Adrenal gland (tissue), 5 donors: ENCODE data around the gene KIF19.

Source experiments
- CTCF ChIP-seq, 6 experiments: fragments of 450-650 bp in 4 of 6; fragments of 200-600 bp in 2 of 6; sonication (generic) in 1 of 6; IDR thresholded peaks; 1 replicate in 5 of 6; 2 replicates in 1 of 6; pipeline versions ENCODE4 v1.5.1 to v1.8.0; 2016 to 2021; ENCODE audit warnings: antibody characterized with exemption in 6 of 6, mild to moderate bottlenecking in 2 of 6, moderate library complexity in 1 of 6
- POLR2A ChIP-seq, 2 donors: fragments of 450-650 bp; IDR thresholded peaks; one replicate each; pipeline ENCODE4 v1.6.1; 2017; ENCODE audit warnings: antibody characterized with exemption in 2 of 2, mild to moderate bottlenecking in 2 of 2, moderate library complexity in 1 of 2
- donor health status: DM: no; HTN: no; CAD: no.

DNA sequence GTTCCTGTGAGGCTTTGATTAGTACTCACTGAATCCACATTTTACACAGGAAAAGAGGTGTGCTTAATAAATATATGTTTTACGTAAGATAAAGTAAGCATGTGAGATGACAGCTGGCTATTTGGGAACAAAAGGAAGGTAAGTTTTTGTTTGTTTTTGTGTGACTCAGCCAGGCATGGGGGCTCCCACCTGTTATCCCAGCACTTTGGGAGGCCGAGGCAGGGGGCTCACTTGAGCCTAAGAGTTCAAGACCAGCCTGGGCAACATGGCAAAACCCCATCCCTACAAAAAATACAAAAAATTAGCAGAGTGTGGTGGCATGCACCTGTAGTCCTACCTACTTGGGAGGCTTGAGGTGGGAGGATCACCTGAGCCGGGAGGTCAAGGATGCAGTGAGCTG, 59.2 kb downstream of the KIF19 start:
- TF ChIP-seq CTCF (IDR thresholded peaks at IDR 0.05) (no peak), POLR2A (IDR thresholded peaks at IDR 0.05) (no peak)
